Liver (tissue), 9 donors: ENCODE results near the gene TNFRSF25. TPM values are rescaled to one million over a fixed set of nuclear protein-coding genes. Genes with fewer than 3 reads are reported as not detected.

Experiments
- DNase-seq: peaks from one replicate; pipeline ENCODE4 v3.0.0-alpha.2; 2017; ENCODE audit warnings: low spot score
- H3K27ac ChIP-seq, 2 donors: one replicate each; pipeline ENCODE4 v1.7.0; 2013; ENCODE audit warnings: inconsistent platforms in 2 of 2, low read length in 2 of 2, control low read depth in 1 of 2, low read depth in 1 of 2, mild to moderate bottlenecking in 1 of 2
- H3K27me3 ChIP-seq, 4 donors: one replicate each; pipeline versions ENCODE4 v1.6.1 to v1.7.0; 2013; ENCODE audit warnings: low read length in 3 of 4, inconsistent platforms in 1 of 4, mild to moderate bottlenecking in 1 of 4, moderate library complexity in 1 of 4; ENCODE audit not compliant: control insufficient read depth in 4 of 4, insufficient read depth in 4 of 4
- H3K36me3 ChIP-seq, 4 donors: one replicate each; pipeline versions ENCODE4 v1.6.1 to v1.7.0; 2013; ENCODE audit warnings: low read length in 3 of 4, mild to moderate bottlenecking in 3 of 4, low read depth in 1 of 4, moderate library complexity in 1 of 4; ENCODE audit not compliant: control insufficient read depth in 4 of 4, insufficient read depth in 3 of 4
- H3K4me1 ChIP-seq, 4 donors: one replicate each; pipeline versions ENCODE4 v1.6.1 to v1.7.0; 2013; ENCODE audit warnings: low read length in 3 of 4, mild to moderate bottlenecking in 3 of 4, moderate library complexity in 1 of 4; ENCODE audit not compliant: control insufficient read depth in 4 of 4, insufficient read depth in 4 of 4
- H3K4me3 ChIP-seq, 3 donors: one replicate each; pipeline versions ENCODE4 v1.6.1 to v1.7.0; 2013; ENCODE audit warnings: low read length in 3 of 3, control low read depth in 1 of 3, low read depth in 1 of 3, mild to moderate bottlenecking in 1 of 3
- H3K9ac ChIP-seq, 2 donors: one replicate each; pipeline ENCODE4 v1.7.0; 2013; ENCODE audit warnings: low read length in 2 of 2, mild to moderate bottlenecking in 2 of 2, moderate library complexity in 2 of 2, control low read depth in 1 of 2, low read depth in 1 of 2
- H3K9me3 ChIP-seq, 4 donors: one replicate each; pipeline versions ENCODE4 v1.6.1 to v1.7.0; 2013; ENCODE audit warnings: low read length in 3 of 4; ENCODE audit not compliant: control insufficient read depth in 4 of 4
- ATF3 ChIP-seq: IDR thresholded peaks from 2 replicates; pipeline ENCODE4 v1.6.1; 2016; ENCODE audit warnings: antibody characterized with exemption
- CTCF ChIP-seq: fragments of 150-350 bp; IDR thresholded peaks from 2 replicates; pipeline ENCODE4 v1.5.1; 2017; ENCODE audit warnings: improper control_type of control experiment, low read depth, low read length; ENCODE audit not compliant: missing input control
- FOXA1 ChIP-seq: IDR thresholded peaks from 2 replicates; pipeline ENCODE4 v1.6.1; 2016; ENCODE audit warnings: antibody characterized with exemption
- GABPA ChIP-seq, 2 donors: IDR thresholded peaks in 1 of 2; conservative IDR thresholded peaks in 1 of 2; 2 replicates each; pipeline ENCODE4 v1.6.1; 2016; ENCODE audit warnings: antibody characterized with exemption in 2 of 2, mild to moderate bottlenecking in 1 of 2, moderate library complexity in 1 of 2
- HNF4A ChIP-seq, 2 donors: conservative IDR thresholded peaks; 2 replicates each; pipeline ENCODE4 v1.6.1; 2016; ENCODE audit warnings: antibody characterized with exemption in 2 of 2, mild to moderate bottlenecking in 2 of 2
- HNF4G ChIP-seq: IDR thresholded peaks from 2 replicates; pipeline ENCODE4 v1.6.1; 2016; ENCODE audit warnings: antibody characterized with exemption
- JUND ChIP-seq, 2 donors: IDR thresholded peaks; 2 replicates each; pipeline ENCODE4 v1.6.1; 2016; ENCODE audit warnings: antibody characterized with exemption in 2 of 2
- NR2F2 ChIP-seq: IDR thresholded peaks from 2 replicates; pipeline ENCODE4 v1.6.1; 2016; ENCODE audit warnings: antibody characterized with exemption
- RAD21 ChIP-seq, 2 donors: IDR thresholded peaks; 2 replicates each; pipeline ENCODE4 v1.6.1; 2016; ENCODE audit warnings: antibody characterized with exemption in 2 of 2, mild to moderate bottlenecking in 2 of 2
- REST ChIP-seq: IDR thresholded peaks from 2 replicates; pipeline ENCODE4 v1.6.1; 2016; ENCODE audit warnings: antibody characterized with exemption, mild to moderate bottlenecking
- RXRA ChIP-seq, 2 donors: IDR thresholded peaks; 2 replicates each; pipeline ENCODE4 v1.6.1; 2017 to 2018; ENCODE audit warnings: antibody characterized with exemption in 2 of 2, mild to moderate bottlenecking in 1 of 2
- SP1 ChIP-seq: IDR thresholded peaks from 2 replicates; pipeline ENCODE4 v1.6.1; 2018; ENCODE audit warnings: antibody characterized with exemption, mild to moderate bottlenecking
- TAF1 ChIP-seq: conservative IDR thresholded peaks from 2 replicates; pipeline ENCODE4 v1.6.1; 2016; ENCODE audit warnings: antibody characterized with exemption, mild to moderate bottlenecking
- ZBTB33 ChIP-seq: IDR thresholded peaks from 2 replicates; pipeline ENCODE4 v1.6.1; 2016; ENCODE audit warnings: antibody characterized with exemption
- WGBS: extraction: QIAGEN DNeasy Blood & Tissue Kit; methylation state at CpG from one replicate; pipeline ENCODE4 v1.1.7; 2013; 5-methylcytosine and 5-hydroxymethylcytosine counted together
- polyA plus RNA-seq, 2 donors: library from polyadenylated mRNA; stranded (reverse) in 1 of 2; unstranded in 1 of 2; fragments of 200-250 nt in 1 of 2; fragments of >200 nt in 1 of 2; fragmentation: Nextera tagmentation in 1 of 2; extraction: Ambion mirVana in 1 of 2; gene quantifications; one replicate each; pipeline versions ENCODE4 v1.2.1 to v1.2.3, GENCODE V29; 2013 to 2015
- total RNA-seq, 2 donors: library from RNA; depleted of rRNA; stranded (reverse); fragments of >200 nt; gene quantifications; one replicate each; pipeline ENCODE4 v1.2.3, GENCODE V29; 2014
- donor health status: healthy.
- donor health status: healthy.
- donor health status: healthy.
- donor health status: healthy.
- donor health status: healthy.

TNFRSF25 gene
- total and polyA plus RNA-seq, 4 donors: 0.78 to 2.6 (median 2.0) TPM

- Histone ChIP-seq H3K9ac (no peak overlapping the region), H3K36me3 (no peaks in the 10 kb centered on the region), H3K4me3 (no peak overlapping the region), H3K4me1 (no peaks in the 10 kb centered on the region), H3K27me3 (no peaks in the 10 kb centered on the region), H3K27ac (no peak overlapping the region), H3K9me3 (no peaks in the 10 kb centered on the region)
- DNase-seq: no peak
- 91% methylated on average over 6 of the region's 6 CpGs for whole genome bisulfite sequencing
- TF ChIP-seq NR2F2 (no peak), HNF4G (no peak), RAD21 (IDR thresholded peaks at IDR 0.05) (no peak), RXRA (IDR thresholded peaks at IDR 0.05) (no peak), ATF3 (no peak)
Observed at GRCh38 chr1:6511056-6511455, 45.1 kb upstream of the TNFRSF25 start.

GRCh38 chr1:6510493-6510892 lies 44.5 kb upstream of the TNFRSF25 start:
- Histone ChIP-seq H3K36me3 (no peaks in the 10 kb centered on the region), H3K27ac (no peak overlapping the region), H3K27me3 (no peaks in the 10 kb centered on the region), H3K4me1 (no peaks in the 10 kb centered on the region), H3K4me3 (no peak overlapping the region), H3K9ac (no peak overlapping the region), H3K9me3 (no peaks in the 10 kb centered on the region)
- 91% methylated on average over 6 of the region's 6 CpGs for WGBS
- TF ChIP-seq JUND (IDR thresholded peaks at IDR 0.05): no peak
- no peak for TF ChIP-seq GABPA (IDR thresholded peaks at IDR 0.05 in 1 of 2, conservative IDR thresholded peaks at IDR 0.05 in 1 of 2)
- no peak for TF ChIP-seq TAF1
- no peak for TF ChIP-seq REST
- no peak for TF ChIP-seq CTCF
- no peak for TF ChIP-seq HNF4G
- TF ChIP-seq FOXA1: no peak
- no peak for DNase-seq

GRCh38 chr1:6509919-6510291 lies 43.9 kb upstream of the TNFRSF25 start:
- no peak overlapping the region for H3K27ac ChIP-seq
- H3K4me1 ChIP-seq: no peaks in the 10 kb centered on the region
- 84% methylated on average over 10 of the region's 10 CpGs for WGBS
- no peak for DNase-seq
- no peak overlapping the region for H3K4me3 ChIP-seq
- no peak overlapping the region for H3K9ac ChIP-seq
- H3K36me3 ChIP-seq: no peaks in the 10 kb centered on the region
- H3K27me3 ChIP-seq: no peaks in the 10 kb centered on the region
- H3K9me3 ChIP-seq: no peaks in the 10 kb centered on the region
- no peak for TF ChIP-seq HNF4A (conservative IDR thresholded peaks at IDR 0.05)
- no peak for TF ChIP-seq CTCF
- no peak for TF ChIP-seq NR2F2
- no peak for TF ChIP-seq TAF1
- no peak for TF ChIP-seq ZBTB33
- TF ChIP-seq REST: no peak
- no peak for TF ChIP-seq SP1
- TF ChIP-seq RXRA (IDR thresholded peaks at IDR 0.05): no peak
